Left lung (tissue), 10 donors: ENCODE results near the gene SYNE4. TPM values are rescaled to one million over a fixed set of nuclear protein-coding genes. Genes with fewer than 3 reads are reported as not detected.

Source experiments
- ATAC-seq: fragments of 200-7000 bp; cut with Tn5 transposase; one replicate; pipeline ENCODE4 v1.9.1; 2020; ENCODE audit warnings: moderate library complexity
- DNase-seq, 4 donors: peaks; one replicate each; pipeline ENCODE4 v3.0.0-alpha.2; 2013 to 2020
- H3K27ac ChIP-seq, 2 donors: fragments of 200-600 bp; sonication (generic) in 1 of 2; one replicate each; pipeline versions ENCODE4 v1.5.0 to v1.8.0; 2020 to 2021
- H3K27me3 ChIP-seq, 2 donors: fragments of 200-600 bp; sonication (generic) in 1 of 2; one replicate each; pipeline versions ENCODE4 v1.5.0 to v1.8.0; 2020 to 2021
- H3K36me3 ChIP-seq, 2 donors: fragments of 200-600 bp; sonication (generic) in 1 of 2; one replicate each; pipeline versions ENCODE4 v1.5.0 to v1.8.0; 2020 to 2021
- H3K4me1 ChIP-seq, 2 donors: fragments of 200-600 bp; one replicate each; pipeline ENCODE4 v1.8.0; 2021
- H3K4me3 ChIP-seq, 2 donors: fragments of 200-600 bp; sonication (generic) in 1 of 2; one replicate each; pipeline versions ENCODE4 v1.5.0 to v1.8.0; 2020 to 2021; ENCODE audit warnings: mild to moderate bottlenecking in 1 of 2
- H3K9me3 ChIP-seq, 2 donors: fragments of 200-600 bp; sonication (generic) in 1 of 2; one replicate each; pipeline versions ENCODE4 v1.5.0 to v1.8.0; 2020 to 2021
- CTCF ChIP-seq, 2 donors: fragments of 200-600 bp; sonication (generic) in 1 of 2; IDR thresholded peaks; one replicate each; pipeline versions ENCODE4 v1.5.0 to v1.8.0; 2021; ENCODE audit warnings: antibody characterized with exemption in 2 of 2
- intact Hi-C, 2 donors: fragments of 100-400 bp; cut with DNase I; formaldehyde crosslinking; loops; one replicate each; pipeline versions ENCODE4 v1.11.2 to v1.14.2; 2022
- polyA plus RNA-seq, 6 donors: library from polyadenylated mRNA; unstranded; fragments of 120-200 nt; gene quantifications; one replicate each; pipeline ENCODE4 v1.2.1, GENCODE V29; 2013; ENCODE audit not compliant: insufficient read length in 6 of 6
- total RNA-seq, 2 donors: library from RNA; stranded (reverse); fragmentation: NEBNext Ultra II Directional; extraction: Animal tissue kit (Norgen Biotek cat#: 25700); gene quantifications; one replicate each; pipeline ENCODE4 v1.2.1, GENCODE V29; 2021
- donor health status: DM: no; HTN: yes; CAD: no.
- donor health status: DM: no; HTN: no; CAD: no.

The SYNE4 gene
- total and polyA plus RNA-seq, 8 donors, result 6.8 to 13.1 (median 8.7) TPM

GRCh38 chr19:36051637-36052036, 43.0 kb upstream of the SYNE4 start:
- Histone ChIP-seq H3K4me3 (no peak overlapping the region), H3K27me3 (no peaks in the 10 kb centered on the region), H3K27ac (no peak overlapping the region), H3K4me1 (peaks cover 5 to 27% of the 10 kb centered on the region in 2 donors), H3K9me3 (no peaks in the 10 kb centered on the region), H3K36me3 (no peaks in the 10 kb centered on the region)
- TF ChIP-seq CTCF (IDR thresholded peaks at IDR 0.05), result no peak
- ATAC-seq (no peak), DNase-seq (no peak)
- intact Hi-C loops, result no loop called here

GRCh38 chr19:36051236-36051635, 42.6 kb upstream of the SYNE4 start:
- H3K36me3 ChIP-seq, result no peaks in the 10 kb centered on the region
- H3K9me3 ChIP-seq, result no peaks in the 10 kb centered on the region
- intact Hi-C loops, result no loop called here
- H3K27me3 ChIP-seq, result no peaks in the 10 kb centered on the region
- no peak for ATAC-seq
- H3K4me3 ChIP-seq, result no peak overlapping the region
- no peak for DNase-seq
- H3K4me1 ChIP-seq, result peaks cover 5 to 27% of the 10 kb centered on the region in 2 donors
- H3K27ac ChIP-seq, result no peak overlapping the region
- no peak for TF ChIP-seq CTCF (IDR thresholded peaks at IDR 0.05)

GRCh38 chr19:36049080-36049698, 40.6 kb upstream of the SYNE4 start:
- intact Hi-C loops, result no loop called here
- no peaks in the 10 kb centered on the region for H3K9me3 ChIP-seq

GRCh38 chr19:36047835-36048234, 39.2 kb upstream of the SYNE4 start:
- ATAC-seq, result no peak
- Histone ChIP-seq H3K4me1 (peaks cover 0 to 8% of the 10 kb centered on the region in 2 donors), H3K9me3 (no peaks in the 10 kb centered on the region), H3K27me3 (no peaks in the 10 kb centered on the region), H3K27ac (no peak overlapping the region), H3K36me3 (no peaks in the 10 kb centered on the region), H3K4me3 (no peak overlapping the region)
- intact Hi-C loops, result no loop called here
- DNase-seq, result no peak
- TF ChIP-seq CTCF (IDR thresholded peaks at IDR 0.05), result no peak

More at GRCh38 chr19:36049080-36049698, 40.6 kb upstream of the SYNE4 start:
- Histone ChIP-seq H3K27me3 (no peaks in the 10 kb centered on the region), H3K4me3 (no peak overlapping the region), H3K27ac (no peak overlapping the region), H3K4me1 (peaks cover 0 to 16% of the 10 kb centered on the region in 2 donors), H3K36me3 (no peaks in the 10 kb centered on the region)
- DNase-seq (no peak), ATAC-seq (no peak)
- TF ChIP-seq CTCF (IDR thresholded peaks at IDR 0.05), result no peak

- intact Hi-C loops, result no loop called here
- Histone ChIP-seq H3K9me3 (no peaks in the 10 kb centered on the region), H3K36me3 (no peaks in the 10 kb centered on the region), H3K4me3 (no peak overlapping the region), H3K27ac (no peak overlapping the region), H3K27me3 (no peaks in the 10 kb centered on the region), H3K4me1 (peaks cover 0 to 6% of the 10 kb centered on the region in 2 donors)
- TF ChIP-seq CTCF (IDR thresholded peaks at IDR 0.05), result no peak
- DNase-seq (no peak), ATAC-seq (no peak)
Observed at GRCh38 chr19:36046443-36047050, 37.9 kb upstream of the SYNE4 start.
